GM20000 (cell line): ENCODE data around the gene NDEL1.

Experiments
- DNase-seq: peaks from one replicate; pipeline ENCODE4 v3.0.0; 2012; ENCODE audit warnings: low spot score
- TF ChIP-seq, protein P1 (sequence below): IDR thresholded peaks from 2 replicates; pipeline ENCODE4 v1.5.1; 2012; ENCODE audit warnings: mild to moderate bottlenecking, control low read depth; ENCODE audit errors: extremely low read depth, missing control alignments

The NDEL1 gene

GRCh38 chr17:8406174-8406573 is 29.5 kb upstream of the NDEL1 start:
- TF ChIP-seq, protein P1, sequence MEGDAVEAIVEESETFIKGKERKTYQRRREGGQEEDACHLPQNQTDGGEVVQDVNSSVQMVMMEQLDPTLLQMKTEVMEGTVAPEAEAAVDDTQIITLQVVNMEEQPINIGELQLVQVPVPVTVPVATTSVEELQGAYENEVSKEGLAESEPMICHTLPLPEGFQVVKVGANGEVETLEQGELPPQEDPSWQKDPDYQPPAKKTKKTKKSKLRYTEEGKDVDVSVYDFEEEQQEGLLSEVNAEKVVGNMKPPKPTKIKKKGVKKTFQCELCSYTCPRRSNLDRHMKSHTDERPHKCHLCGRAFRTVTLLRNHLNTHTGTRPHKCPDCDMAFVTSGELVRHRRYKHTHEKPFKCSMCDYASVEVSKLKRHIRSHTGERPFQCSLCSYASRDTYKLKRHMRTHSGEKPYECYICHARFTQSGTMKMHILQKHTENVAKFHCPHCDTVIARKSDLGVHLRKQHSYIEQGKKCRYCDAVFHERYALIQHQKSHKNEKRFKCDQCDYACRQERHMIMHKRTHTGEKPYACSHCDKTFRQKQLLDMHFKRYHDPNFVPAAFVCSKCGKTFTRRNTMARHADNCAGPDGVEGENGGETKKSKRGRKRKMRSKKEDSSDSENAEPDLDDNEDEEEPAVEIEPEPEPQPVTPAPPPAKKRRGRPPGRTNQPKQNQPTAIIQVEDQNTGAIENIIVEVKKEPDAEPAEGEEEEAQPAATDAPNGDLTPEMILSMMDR = no peak

DNA sequence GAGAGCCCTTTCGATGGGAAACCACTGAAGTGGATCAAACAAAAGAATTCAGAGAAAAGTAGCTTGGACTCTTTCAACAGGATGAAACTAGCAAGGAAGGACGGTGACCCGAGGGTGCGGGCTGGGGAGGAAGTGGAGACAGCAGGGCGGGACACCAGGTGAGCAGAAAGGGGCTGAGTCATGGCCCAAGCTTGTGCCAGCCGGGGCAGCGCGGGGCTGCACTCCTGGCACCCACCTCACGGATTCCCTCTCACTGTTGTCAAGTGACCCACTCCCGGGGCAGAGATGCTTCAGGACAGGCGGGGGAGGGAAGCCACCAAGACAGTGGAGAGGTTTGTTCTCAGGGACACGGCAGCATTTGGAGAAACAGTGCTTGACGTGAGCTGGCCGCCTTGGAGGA is 27.3 kb upstream of the NDEL1 start:
- no peak for DNase-seq
- TF ChIP-seq, protein P1 = no peak

More at GRCh38 chr17:8406174-8406573, 29.5 kb upstream of the NDEL1 start:
- no peak for DNase-seq

DNA sequence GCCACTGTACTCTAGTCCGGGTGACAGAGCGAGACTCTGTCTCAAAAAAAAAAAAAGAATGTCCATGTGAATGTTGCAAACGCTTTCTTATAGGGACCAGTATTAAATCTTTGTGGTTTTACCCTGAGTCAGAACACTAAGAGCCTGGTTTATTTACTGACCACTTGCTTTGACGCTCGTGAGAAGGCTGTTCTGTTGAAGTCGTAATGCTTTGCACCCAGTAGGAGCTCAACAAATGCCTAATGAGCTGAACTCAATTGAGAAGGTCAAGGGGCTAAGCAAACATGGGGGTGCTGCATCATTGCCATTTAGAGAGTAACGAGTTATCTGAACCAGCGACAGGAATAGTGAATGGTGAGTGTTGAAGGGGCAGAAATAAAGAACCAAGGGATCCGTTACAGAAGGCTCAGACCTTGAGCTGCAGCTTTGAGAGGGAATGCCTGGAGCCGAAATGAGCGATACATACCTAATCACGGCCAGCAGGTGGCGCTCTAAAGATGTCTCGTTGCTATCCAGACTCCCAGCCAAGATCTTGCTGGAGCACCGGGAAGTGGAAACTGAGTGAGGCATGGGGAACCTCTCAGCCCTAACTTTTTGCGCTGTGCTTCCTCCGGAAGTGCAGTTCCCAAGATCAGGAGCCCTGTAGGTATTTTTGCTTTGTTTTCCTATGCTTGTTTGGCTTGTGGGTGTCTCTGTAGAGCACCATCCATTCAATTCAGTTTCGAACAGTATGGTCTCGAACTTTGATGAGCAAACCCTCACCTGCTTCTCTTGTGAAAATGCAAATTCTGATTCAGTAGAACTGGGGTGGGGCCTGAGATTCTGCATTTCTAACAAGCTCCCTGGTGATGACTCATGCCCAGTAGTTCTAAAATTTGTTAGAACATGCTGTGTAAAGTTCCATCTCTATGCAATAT is 25.5 kb upstream of the NDEL1 start:
- peak; percentile 70 for DNase-seq
- TF ChIP-seq, protein P1 = peak; percentile 85

GRCh38 chr17:8410883-8411238 is 24.8 kb upstream of the NDEL1 start:
- DNase-seq = no peak

DNA sequence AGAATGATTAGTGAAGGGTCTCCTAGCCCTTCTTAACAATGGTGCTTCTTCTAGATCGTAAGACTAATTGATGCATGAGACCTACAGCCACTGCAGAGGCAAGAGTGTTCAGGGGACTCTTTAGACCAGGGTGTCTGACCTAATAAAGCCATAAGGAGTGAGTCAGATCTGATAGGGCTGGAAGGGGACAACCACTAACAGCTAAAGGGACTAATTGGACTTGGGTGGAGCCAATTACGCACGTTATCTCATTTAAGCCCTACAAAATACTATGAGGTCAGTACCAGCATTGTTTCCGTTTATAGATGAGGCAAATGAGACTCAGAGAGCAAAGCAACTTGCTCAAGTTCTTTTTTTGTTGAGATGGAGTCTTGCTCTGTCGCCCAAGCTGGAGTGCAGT is 23.6 kb upstream of the NDEL1 start:
- TF ChIP-seq, protein P1 = no peak
- no peak for DNase-seq

More at GRCh38 chr17:8410883-8411238, 24.8 kb upstream of the NDEL1 start:
- TF ChIP-seq, protein P1 = no peak

GRCh38 chr17:8413328-8413727 is 22.4 kb upstream of the NDEL1 start:
- DNase-seq = no peak
- TF ChIP-seq, protein P1 = no peak

DNA sequence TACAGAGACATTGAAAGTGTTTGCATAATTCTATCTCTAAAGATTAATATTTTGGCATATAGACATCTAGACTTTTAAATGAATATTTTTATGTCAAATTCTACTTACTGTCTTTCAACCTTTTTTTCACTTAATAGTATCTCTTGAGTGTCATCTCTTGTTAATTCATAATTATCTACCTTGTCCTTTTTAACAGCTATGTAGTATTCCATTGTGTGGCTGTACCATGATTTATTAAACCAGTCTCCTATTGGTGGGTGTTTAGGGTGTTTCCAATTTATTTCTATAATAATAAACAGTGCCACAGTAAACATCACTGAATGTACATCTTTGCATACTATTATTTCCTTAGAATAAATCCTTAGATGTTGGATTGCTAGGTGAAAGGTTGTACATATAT is 21.7 kb upstream of the NDEL1 start:
- TF ChIP-seq, protein P1 = no peak

More for the DNA sequence above, 21.7 kb upstream of the NDEL1 start:
- no peak for DNase-seq
